PC-9 (cell line): Measurements from ENCODE around the gene WRNIP1.

Experiments used
- CTCF ChIP-seq: fragments of 200-600 bp; sonication (generic); conservative IDR thresholded peaks from 2 replicates; pipeline ENCODE4 v1.6.1; 2017; ENCODE audit warnings: mixed run types, antibody characterized with exemption, mild to moderate bottlenecking, moderate library complexity
- EZH2 ChIP-seq: fragments of 200-600 bp; sonication (generic); IDR thresholded peaks from 2 replicates; pipeline ENCODE4 v1.8.0; 2017; ENCODE audit warnings: antibody characterized with exemption, low read depth

DNA sequence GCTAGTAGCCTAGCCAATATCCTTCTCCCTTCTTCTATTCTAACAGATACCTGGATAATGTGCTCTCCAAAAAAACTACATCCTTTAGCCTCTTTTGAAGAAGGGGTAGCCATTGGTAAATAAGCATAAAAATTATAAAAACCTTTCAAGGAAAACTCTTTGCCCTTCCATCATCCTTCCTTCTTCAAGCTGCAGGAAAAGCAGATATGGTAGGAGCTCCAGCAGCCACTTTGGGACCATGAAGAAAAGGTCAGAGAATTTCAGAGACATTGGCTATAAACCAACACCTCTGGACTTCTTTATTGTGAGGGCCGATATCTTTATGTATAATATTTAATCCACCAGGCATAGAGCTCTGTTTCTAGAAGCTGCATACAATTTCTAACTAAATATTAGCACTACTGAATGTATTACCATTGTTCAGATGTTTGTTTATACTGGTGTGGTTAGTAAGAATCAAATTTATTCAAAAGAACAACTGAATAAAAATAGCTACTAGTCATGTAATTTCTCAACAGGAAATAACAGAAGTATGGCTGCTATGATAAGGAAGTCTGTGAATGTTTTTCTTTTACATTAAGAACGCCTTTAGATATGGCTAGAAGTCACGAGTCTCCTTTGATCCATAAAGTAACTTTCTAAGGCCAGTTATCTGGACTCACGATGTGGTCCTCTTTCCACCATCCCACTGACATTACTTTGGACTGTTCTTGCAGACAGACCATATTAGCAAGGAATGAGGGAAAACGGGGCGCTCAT lies 46.7 kb upstream of the WRNIP1 start:
- TF ChIP-seq CTCF (no peak), EZH2 (no peak)
